NB4 (cell line): ENCODE data around the gene FZD7.
A peak's percentile ranks its signal among the peaks of the same experiment; 100 is the strongest.

Experiments
- DNase-seq: peaks from one replicate; pipeline ENCODE4 v3.0.0; 2010; ENCODE audit warnings: low read depth
- H3K4me3 ChIP-seq: one replicate; pipeline ENCODE4 v1.5.1; 2011; ENCODE audit warnings: mild to moderate bottlenecking, low read depth, low read length, moderate library complexity
- MAX ChIP-seq: IDR thresholded peaks from 2 replicates; pipeline ENCODE4 v1.6.1; 2011; ENCODE audit warnings: low read depth, low read length
- MYC ChIP-seq: IDR thresholded peaks from 2 replicates; pipeline ENCODE4 v1.6.1; 2011; ENCODE audit warnings: low read depth, low read length
- POLR2A ChIP-seq: IDR thresholded peaks from 2 replicates; pipeline ENCODE4 v1.6.1; 2011; ENCODE audit warnings: mild to moderate bottlenecking; ENCODE audit not compliant: insufficient read length; ENCODE audit errors: extremely low read depth
- TF ChIP-seq, protein P1 (sequence below): IDR thresholded peaks from one replicate; pipeline ENCODE4 v1.5.1; 2012; ENCODE audit warnings: low read depth, low read length

Gene FZD7

GRCh38 chr2:202065876-202066275 lies 32.2 kb downstream of the FZD7 start:
- no peak for TF ChIP-seq POLR2A
- no peak for TF ChIP-seq MAX
- TF ChIP-seq MYC, result no peak
- TF ChIP-seq, protein P1, sequence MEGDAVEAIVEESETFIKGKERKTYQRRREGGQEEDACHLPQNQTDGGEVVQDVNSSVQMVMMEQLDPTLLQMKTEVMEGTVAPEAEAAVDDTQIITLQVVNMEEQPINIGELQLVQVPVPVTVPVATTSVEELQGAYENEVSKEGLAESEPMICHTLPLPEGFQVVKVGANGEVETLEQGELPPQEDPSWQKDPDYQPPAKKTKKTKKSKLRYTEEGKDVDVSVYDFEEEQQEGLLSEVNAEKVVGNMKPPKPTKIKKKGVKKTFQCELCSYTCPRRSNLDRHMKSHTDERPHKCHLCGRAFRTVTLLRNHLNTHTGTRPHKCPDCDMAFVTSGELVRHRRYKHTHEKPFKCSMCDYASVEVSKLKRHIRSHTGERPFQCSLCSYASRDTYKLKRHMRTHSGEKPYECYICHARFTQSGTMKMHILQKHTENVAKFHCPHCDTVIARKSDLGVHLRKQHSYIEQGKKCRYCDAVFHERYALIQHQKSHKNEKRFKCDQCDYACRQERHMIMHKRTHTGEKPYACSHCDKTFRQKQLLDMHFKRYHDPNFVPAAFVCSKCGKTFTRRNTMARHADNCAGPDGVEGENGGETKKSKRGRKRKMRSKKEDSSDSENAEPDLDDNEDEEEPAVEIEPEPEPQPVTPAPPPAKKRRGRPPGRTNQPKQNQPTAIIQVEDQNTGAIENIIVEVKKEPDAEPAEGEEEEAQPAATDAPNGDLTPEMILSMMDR, result no peak
- no peak for DNase-seq
- no peak overlapping the region for H3K4me3 ChIP-seq

DNA sequence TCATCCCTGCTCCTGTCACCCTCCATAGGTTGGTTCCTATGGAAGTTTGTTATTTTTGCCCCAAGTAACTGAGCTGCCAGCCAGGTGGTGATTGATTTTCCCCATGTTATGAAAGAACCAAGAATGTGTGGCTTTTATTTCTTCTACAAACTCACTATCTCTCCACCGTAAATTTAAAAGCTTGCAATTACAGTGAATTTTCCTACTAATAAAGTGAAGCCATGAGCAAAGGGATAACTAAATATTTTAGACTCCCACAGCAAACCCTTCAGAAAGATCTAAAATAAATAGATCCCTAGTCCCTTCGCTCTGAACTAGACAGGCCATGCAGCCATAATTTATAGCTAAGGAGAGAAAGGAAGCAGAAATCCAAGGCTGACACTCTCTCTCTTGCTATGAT lies 33.2 kb downstream of the FZD7 start:
- no peak for DNase-seq
- TF ChIP-seq, protein P1, result no peak
- TF ChIP-seq MAX, result no peak
- TF ChIP-seq POLR2A, result no peak
- no peak for TF ChIP-seq MYC
- no peak overlapping the region for H3K4me3 ChIP-seq

DNA sequence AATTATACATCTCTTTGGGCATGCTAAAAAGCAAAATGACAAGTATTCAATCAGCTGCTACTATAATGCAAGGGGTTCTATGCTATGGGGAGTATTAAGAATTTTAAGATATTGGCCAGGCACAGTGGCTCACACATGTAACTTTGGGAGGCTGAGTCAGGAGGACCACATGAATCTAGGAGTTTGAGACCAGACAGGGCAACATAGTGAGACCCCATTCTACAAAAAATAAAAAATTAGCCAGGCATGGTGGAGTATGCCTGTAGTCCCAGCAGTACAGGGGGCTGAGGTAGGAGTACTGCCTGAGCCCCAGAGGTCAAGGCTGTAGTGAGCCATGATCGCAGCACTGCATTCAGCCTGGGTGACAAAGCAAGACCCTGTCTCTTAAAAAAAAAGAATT lies 33.9 kb downstream of the FZD7 start:
- no peak for TF ChIP-seq POLR2A
- TF ChIP-seq, protein P1, result no peak
- TF ChIP-seq MYC, result no peak
- TF ChIP-seq MAX, result no peak
- H3K4me3 ChIP-seq, result no peak overlapping the region
- no peak for DNase-seq

GRCh38 chr2:202069170-202070067 lies 35.8 kb downstream of the FZD7 start:
- no peak overlapping the region for H3K4me3 ChIP-seq
- no peak for TF ChIP-seq MAX
- TF ChIP-seq MYC, result no peak
- TF ChIP-seq, protein P1, result no peak
- no peak for TF ChIP-seq POLR2A
- DNase-seq, result peak; percentile 35

GRCh38 chr2:202071107-202071506 lies 37.5 kb downstream of the FZD7 start:
- no peak overlapping the region for H3K4me3 ChIP-seq
- no peak for DNase-seq
- TF ChIP-seq, protein P1, result no peak
- no peak for TF ChIP-seq MAX
- no peak for TF ChIP-seq MYC
- no peak for TF ChIP-seq POLR2A
